Measurements from ENCODE around the gene GLCE.

The GLCE gene

DNA sequence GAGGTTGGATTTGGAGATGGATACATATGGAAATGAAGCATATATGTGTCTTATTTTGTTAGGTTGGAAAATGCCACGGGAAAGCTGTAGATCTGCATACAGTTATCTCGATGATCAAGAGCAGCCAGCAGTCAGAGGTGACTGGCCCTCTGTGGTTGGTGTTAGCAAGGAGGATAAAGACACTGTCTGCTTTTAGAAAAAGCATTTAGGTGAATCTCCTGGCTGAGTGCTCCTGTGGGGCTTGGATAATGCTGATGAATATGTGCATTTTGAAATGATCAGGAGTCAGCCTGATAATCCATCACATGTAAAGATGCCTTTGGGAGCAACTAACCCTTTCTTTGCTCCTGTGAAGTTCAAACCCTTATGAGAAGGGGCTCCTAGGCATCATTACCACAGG lies 24.9 kb upstream of the GLCE start:
- no peak overlapping the region for H3K4me3 ChIP-seq (ENCODE audit: low read length)
- TF ChIP-seq, protein P1, sequence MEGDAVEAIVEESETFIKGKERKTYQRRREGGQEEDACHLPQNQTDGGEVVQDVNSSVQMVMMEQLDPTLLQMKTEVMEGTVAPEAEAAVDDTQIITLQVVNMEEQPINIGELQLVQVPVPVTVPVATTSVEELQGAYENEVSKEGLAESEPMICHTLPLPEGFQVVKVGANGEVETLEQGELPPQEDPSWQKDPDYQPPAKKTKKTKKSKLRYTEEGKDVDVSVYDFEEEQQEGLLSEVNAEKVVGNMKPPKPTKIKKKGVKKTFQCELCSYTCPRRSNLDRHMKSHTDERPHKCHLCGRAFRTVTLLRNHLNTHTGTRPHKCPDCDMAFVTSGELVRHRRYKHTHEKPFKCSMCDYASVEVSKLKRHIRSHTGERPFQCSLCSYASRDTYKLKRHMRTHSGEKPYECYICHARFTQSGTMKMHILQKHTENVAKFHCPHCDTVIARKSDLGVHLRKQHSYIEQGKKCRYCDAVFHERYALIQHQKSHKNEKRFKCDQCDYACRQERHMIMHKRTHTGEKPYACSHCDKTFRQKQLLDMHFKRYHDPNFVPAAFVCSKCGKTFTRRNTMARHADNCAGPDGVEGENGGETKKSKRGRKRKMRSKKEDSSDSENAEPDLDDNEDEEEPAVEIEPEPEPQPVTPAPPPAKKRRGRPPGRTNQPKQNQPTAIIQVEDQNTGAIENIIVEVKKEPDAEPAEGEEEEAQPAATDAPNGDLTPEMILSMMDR (IDR thresholded peaks at IDR 0.05; ENCODE audit: insufficient read depth, low read depth, low read length, missing control alignments): no peak
- no peak for DNase-seq (ENCODE audit: low read depth)

DNA sequence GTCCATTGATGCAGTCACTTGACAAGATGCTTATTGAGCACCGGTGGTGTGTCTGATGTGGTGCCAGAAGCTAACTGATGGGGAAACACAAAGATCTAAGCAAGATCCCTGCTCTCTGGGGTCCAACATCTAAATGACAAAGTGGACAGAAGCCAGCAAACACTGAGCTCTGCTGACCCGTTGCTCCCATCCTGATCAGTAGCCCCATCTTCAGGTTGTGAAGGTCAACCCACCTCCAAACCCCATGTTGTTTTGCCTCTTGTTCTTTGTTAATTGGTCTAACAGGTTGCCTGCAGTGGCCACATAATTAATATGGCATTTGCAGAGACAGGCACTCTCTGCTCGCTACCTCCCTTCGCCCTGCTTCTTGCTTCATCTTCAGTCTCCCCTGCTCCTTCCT lies 21.5 kb upstream of the GLCE start:
- TF ChIP-seq, protein P1 (IDR thresholded peaks at IDR 0.05; ENCODE audit: insufficient read depth, low read depth, low read length, missing control alignments): no peak
- H3K4me3 ChIP-seq (ENCODE audit: low read length): no peak overlapping the region
- no peak for DNase-seq (ENCODE audit: low read depth)

DNA sequence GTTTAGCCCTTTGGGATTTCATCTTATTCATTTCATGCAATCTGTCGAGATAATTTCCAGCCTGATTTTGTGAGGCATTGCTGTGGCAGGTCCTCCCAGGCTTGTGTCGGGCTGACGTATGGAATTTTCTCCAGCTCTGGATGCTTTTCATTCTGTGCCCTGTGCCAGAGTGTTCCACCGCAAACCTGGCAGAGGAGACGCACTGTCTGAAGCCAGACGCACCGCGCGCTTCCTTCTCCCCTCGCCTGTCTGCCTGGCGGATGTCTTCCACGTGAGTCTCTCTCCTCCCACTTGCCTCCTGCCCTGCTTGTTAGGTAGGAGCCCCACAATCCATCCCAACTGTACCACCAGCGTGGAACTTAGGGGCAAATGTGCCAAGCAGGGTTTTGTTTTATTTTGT lies 20.1 kb upstream of the GLCE start:
- DNase-seq (ENCODE audit: low read depth): no peak
- TF ChIP-seq, protein P1 (IDR thresholded peaks at IDR 0.05; ENCODE audit: insufficient read depth, low read depth, low read length, missing control alignments): no peak
- no peak overlapping the region for H3K4me3 ChIP-seq (ENCODE audit: low read length)

DNA sequence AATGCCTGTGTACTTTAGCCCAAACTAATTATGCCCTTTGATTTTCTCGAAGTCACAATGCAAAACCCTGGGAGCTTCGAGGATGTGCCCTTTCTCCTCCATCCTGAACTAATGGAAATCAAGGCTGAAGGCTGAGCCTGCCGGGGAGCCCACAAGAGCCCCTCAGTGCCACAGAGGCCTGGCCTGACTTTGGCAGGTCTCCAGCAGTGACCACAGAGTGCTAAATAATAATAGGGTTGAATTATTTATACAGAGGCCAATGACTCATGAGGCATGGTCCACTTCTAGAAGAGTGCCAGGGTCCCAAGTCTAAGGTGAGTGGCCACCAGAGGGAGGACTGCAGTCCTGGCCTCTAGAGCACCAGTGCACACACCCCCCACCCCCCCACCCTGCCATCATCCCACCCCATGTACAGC lies 19.1 kb upstream of the GLCE start:
- TF ChIP-seq, protein P1 (IDR thresholded peaks at IDR 0.05; ENCODE audit: insufficient read depth, low read depth, low read length, missing control alignments): no peak
- no peak overlapping the region for H3K4me3 ChIP-seq (ENCODE audit: low read length)
- DNase-seq (ENCODE audit: low read depth): no peak

DNA sequence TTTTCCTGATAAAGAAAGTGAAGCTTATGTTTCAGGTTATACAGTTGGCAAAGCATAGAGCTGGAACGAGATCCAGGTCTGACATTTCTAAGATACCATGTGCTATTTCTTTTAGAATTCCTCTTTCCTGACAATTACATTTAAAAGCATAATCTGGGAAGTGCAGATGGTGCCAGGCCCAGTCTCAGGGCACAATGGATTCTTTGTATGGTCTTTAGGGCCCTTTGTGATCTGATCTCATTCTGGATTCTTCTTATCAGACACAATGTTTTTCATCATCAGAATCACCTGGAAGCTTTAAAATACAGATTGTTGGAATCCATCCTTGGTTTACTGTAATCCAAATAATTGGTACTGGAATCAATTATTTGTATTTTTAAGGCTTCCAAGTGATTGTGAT lies 18.6 kb upstream of the GLCE start:
- no peak overlapping the region for H3K4me3 ChIP-seq (ENCODE audit: low read length)
- DNase-seq (ENCODE audit: low read depth): no peak
- TF ChIP-seq, protein P1 (IDR thresholded peaks at IDR 0.05; ENCODE audit: insufficient read depth, low read depth, low read length, missing control alignments): no peak

DNA sequence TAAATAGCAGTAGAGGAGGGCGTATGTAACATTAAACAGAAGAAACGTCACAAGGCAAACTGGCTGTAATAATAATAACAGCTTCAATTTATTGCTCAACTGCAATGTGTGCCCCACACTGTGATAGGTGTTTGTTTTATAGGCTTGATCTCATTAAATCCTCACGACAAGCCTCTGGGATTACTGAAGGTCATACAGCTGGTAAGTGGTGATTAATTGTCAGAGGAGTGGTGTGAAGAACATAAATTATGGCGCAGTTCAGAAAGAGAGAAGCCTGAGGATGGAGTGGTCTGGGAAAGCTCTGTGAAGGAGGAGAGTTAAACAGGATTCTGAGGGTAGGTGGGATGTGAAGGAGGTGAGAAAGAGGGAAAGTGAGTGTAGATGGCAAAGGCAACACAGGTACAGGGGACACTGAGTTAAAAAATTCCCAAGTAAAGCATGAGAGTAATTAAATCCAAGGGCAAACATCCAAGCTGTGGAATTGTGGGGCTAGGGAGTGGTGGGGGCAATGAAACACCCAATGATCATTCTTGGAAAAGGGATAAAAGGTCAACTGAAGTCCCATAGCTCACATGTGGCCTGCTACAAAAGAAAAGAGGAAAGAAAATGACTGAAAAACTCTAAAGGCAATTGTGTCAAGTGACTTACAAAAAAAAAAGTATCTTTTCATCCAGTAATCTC lies 16.5 kb upstream of the GLCE start:
- TF ChIP-seq, protein P1 (IDR thresholded peaks at IDR 0.05; ENCODE audit: insufficient read depth, low read depth, low read length, missing control alignments): no peak
- no peak for DNase-seq (ENCODE audit: low read depth)
- H3K4me3 ChIP-seq (ENCODE audit: low read length): no peak overlapping the region

DNA sequence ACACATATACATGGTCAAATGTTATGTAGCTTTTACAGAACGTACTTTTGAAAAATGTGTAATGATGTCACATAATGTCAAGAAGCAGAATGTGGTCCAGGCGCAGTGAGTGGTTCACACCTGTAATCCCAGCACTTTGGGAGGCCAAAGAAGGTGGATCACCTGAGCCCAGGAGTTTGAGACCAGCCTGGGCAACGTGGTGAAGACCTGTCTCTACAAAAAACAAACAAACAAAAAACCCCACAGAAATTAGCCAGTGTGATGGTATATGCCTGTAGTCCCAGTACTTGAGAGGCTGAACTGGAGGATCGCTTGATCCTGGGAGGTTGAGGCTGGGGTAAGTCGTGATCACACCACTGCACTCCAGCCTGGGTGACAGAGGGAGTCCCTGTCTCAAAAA lies 15.9 kb upstream of the GLCE start:
- no peak for DNase-seq (ENCODE audit: low read depth)
- H3K4me3 ChIP-seq (ENCODE audit: low read length): no peak overlapping the region
- TF ChIP-seq, protein P1 (IDR thresholded peaks at IDR 0.05; ENCODE audit: insufficient read depth, low read depth, low read length, missing control alignments): no peak

Data from epithelial cell of esophagus (primary cell).